ENCODE data around the gene PTPN6.

The PTPN6 gene

GRCh38 chr12:7004840-7005239, 53.7 kb downstream of the PTPN6 start:
- H2BK120ac ChIP-seq (ENCODE audit: low read depth, low read length) = no peak overlapping the region
- 100% methylated on average over 2 of the region's 2 CpGs for WGBS

DNA sequence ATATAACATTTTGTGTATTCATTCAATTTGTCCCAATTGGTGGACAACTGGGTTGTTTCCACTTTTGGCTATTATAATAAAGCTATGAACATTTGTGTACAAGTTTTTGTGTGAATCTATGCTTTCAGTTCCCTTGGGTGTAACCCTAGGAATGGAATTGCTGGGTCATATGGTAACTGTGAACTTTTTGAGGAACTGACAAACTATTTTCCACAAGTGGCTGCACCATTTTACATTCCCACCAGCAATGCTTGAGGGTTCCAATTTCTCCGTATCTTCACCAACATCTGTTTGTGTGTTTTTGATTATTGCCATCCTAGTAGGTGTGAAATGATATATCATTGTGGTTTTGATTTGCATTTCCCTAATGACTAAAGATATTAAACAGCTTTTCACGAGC, 54.2 kb downstream of the PTPN6 start:
- Histone ChIP-seq H3K9ac (ENCODE audit: low read length) (no peak overlapping the region), H2AK5ac (ENCODE audit: low read length, severe bottlenecking) (no peak overlapping the region), H2BK120ac (ENCODE audit: low read depth, low read length) (no peak overlapping the region), H3K18ac (ENCODE audit: low read depth in 1 of 2, low read length in 2 of 2) (no peak overlapping the region), H2AFZ (ENCODE audit: low read depth, low read length) (no peak overlapping the region), H3K79me1 (replicated peaks; ENCODE audit: low read length, poor library complexity, severe bottlenecking) (peaks cover 17% of the 10 kb centered on the region), H3K4me1 (ENCODE audit: control insufficient read depth, insufficient read depth, low read depth, low read length) (no peaks in the 10 kb centered on the region), H2BK5ac (ENCODE audit: low read depth, low read length, poor library complexity, severe bottlenecking) (no peak overlapping the region), H3K27ac (ENCODE audit: low read length, poor library complexity, severe bottlenecking) (no peak overlapping the region), H2BK12ac (ENCODE audit: low read length in 2 of 2) (no peak overlapping the region), H3K4me2 (ENCODE audit: low read length, poor library complexity, severe bottlenecking) (no peak overlapping the region), H3K14ac (ENCODE audit: low read length in 2 of 2) (no peak overlapping the region), H4K91ac (ENCODE audit: low read length) (no peak overlapping the region), H3K27me3 (ENCODE audit: control insufficient read depth in 1 of 2, insufficient read depth in 1 of 2, low read length in 2 of 2) (no peaks in the 10 kb centered on the region), H3K36me3 (ENCODE audit: control insufficient read depth in 1 of 2, insufficient read depth in 2 of 2, low read depth in 1 of 2, low read length in 2 of 2) (peaks cover 7 to 23% of the 10 kb centered on the region in 2 experiments), H3K23ac (ENCODE audit: low read length in 2 of 2) (no peak overlapping the region), H3K4me3 (ENCODE audit: insufficient read depth in 1 of 2, low read depth in 1 of 2, low read length in 2 of 2) (no peak overlapping the region), H3K4ac (ENCODE audit: low read depth in 1 of 2, low read length in 2 of 2) (no peak overlapping the region), H3K9me3 (ENCODE audit: control insufficient read depth, low read length) (no peaks in the 10 kb centered on the region), H2BK15ac (ENCODE audit: low read depth, poor library complexity, severe bottlenecking) (no peak overlapping the region), H4K8ac (ENCODE audit: low read length) (no peak overlapping the region)
- no peak for DNase-seq
- WGBS = no CpG with 5 or more reads among the region's 2 CpGs

More at GRCh38 chr12:7004840-7005239, 53.7 kb downstream of the PTPN6 start:
- Histone ChIP-seq H2BK15ac (ENCODE audit: low read depth, poor library complexity, severe bottlenecking) (no peak overlapping the region), H3K18ac (ENCODE audit: low read depth in 1 of 2, low read length in 2 of 2) (no peak overlapping the region), H4K91ac (ENCODE audit: low read length) (no peak overlapping the region), H4K8ac (ENCODE audit: low read length) (no peak overlapping the region), H3K4ac (ENCODE audit: low read depth in 1 of 2, low read length in 2 of 2) (no peak overlapping the region), H3K9ac (ENCODE audit: low read length) (no peak overlapping the region), H3K27ac (ENCODE audit: low read length, poor library complexity, severe bottlenecking) (no peak overlapping the region), H2AFZ (ENCODE audit: low read depth, low read length) (no peak overlapping the region), H2BK5ac (ENCODE audit: low read depth, low read length, poor library complexity, severe bottlenecking) (no peak overlapping the region), H3K4me1 (ENCODE audit: control insufficient read depth, insufficient read depth, low read depth, low read length) (no peaks in the 10 kb centered on the region), H3K79me1 (replicated peaks; ENCODE audit: low read length, poor library complexity, severe bottlenecking) (peaks cover 15% of the 10 kb centered on the region), H2AK5ac (ENCODE audit: low read length, severe bottlenecking) (no peak overlapping the region), H3K23ac (ENCODE audit: low read length in 2 of 2) (no peak overlapping the region), H3K9me3 (ENCODE audit: control insufficient read depth, low read length) (no peaks in the 10 kb centered on the region), H3K14ac (ENCODE audit: low read length in 2 of 2) (no peak overlapping the region), H3K36me3 (ENCODE audit: control insufficient read depth in 1 of 2, insufficient read depth in 2 of 2, low read depth in 1 of 2, low read length in 2 of 2) (peaks cover 7 to 21% of the 10 kb centered on the region in 2 experiments), H2BK12ac (ENCODE audit: low read length in 2 of 2) (no peak overlapping the region), H3K4me2 (ENCODE audit: low read length, poor library complexity, severe bottlenecking) (no peak overlapping the region), H3K27me3 (ENCODE audit: control insufficient read depth in 1 of 2, insufficient read depth in 1 of 2, low read length in 2 of 2) (no peaks in the 10 kb centered on the region), H3K4me3 (ENCODE audit: insufficient read depth in 1 of 2, low read depth in 1 of 2, low read length in 2 of 2) (no peak overlapping the region)
- DNase-seq = no peak

DNA sequence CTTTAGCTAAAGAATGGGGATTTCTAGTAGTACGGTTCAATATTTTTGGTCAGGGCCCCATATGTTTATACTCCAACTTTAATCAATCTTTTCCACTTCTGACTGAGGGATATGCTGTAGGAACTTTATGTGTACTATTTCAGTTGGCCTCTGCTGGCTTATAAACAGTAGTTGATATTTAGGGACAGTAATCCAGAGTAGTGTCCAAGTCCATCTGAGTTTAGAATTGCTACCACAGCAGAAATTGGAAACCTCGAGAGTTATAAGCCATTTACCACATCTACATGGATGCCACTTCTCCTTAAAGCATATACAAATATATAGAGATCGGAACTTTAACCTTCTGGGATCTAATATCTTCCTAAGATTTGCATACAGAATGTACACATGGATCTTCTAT, 55.5 kb downstream of the PTPN6 start:
- 100% methylated on average over 2 of the region's 3 CpGs for WGBS
- no peak overlapping the region for H2BK120ac ChIP-seq (ENCODE audit: low read depth, low read length)
- no peak overlapping the region for H3K18ac ChIP-seq (ENCODE audit: low read depth in 1 of 2, low read length in 2 of 2)
- peaks cover 5 to 25% of the 10 kb centered on the region in 2 experiments for H3K36me3 ChIP-seq (ENCODE audit: control insufficient read depth in 1 of 2, insufficient read depth in 2 of 2, low read depth in 1 of 2, low read length in 2 of 2)
- no peak overlapping the region for H3K27ac ChIP-seq (ENCODE audit: low read length, poor library complexity, severe bottlenecking)
- no peak overlapping the region for H2AK5ac ChIP-seq (ENCODE audit: low read length, severe bottlenecking)
- no peak overlapping the region for H3K4me3 ChIP-seq (ENCODE audit: insufficient read depth in 1 of 2, low read depth in 1 of 2, low read length in 2 of 2)
- H4K91ac ChIP-seq (ENCODE audit: low read length) = no peak overlapping the region
- no peak overlapping the region for H3K23ac ChIP-seq (ENCODE audit: low read length in 2 of 2)
- no peak overlapping the region for H3K9ac ChIP-seq (ENCODE audit: low read length)
- no peak overlapping the region for H2AFZ ChIP-seq (ENCODE audit: low read depth, low read length)
- H3K14ac ChIP-seq (ENCODE audit: low read length in 2 of 2) = no peak overlapping the region
- H3K4me1 ChIP-seq (ENCODE audit: control insufficient read depth, insufficient read depth, low read depth, low read length) = no peaks in the 10 kb centered on the region
- H3K79me1 ChIP-seq (replicated peaks; ENCODE audit: low read length, poor library complexity, severe bottlenecking) = peaks cover 18% of the 10 kb centered on the region
- no peaks in the 10 kb centered on the region for H3K9me3 ChIP-seq (ENCODE audit: control insufficient read depth, low read length)
- no peak overlapping the region for H2BK12ac ChIP-seq (ENCODE audit: low read length in 2 of 2)
- H3K4ac ChIP-seq (ENCODE audit: low read depth in 1 of 2, low read length in 2 of 2) = no peak overlapping the region
- no peak for DNase-seq
- no peak overlapping the region for H2BK5ac ChIP-seq (ENCODE audit: low read depth, low read length, poor library complexity, severe bottlenecking)
- H2BK15ac ChIP-seq (ENCODE audit: low read depth, poor library complexity, severe bottlenecking) = no peak overlapping the region
- no peak overlapping the region for H3K4me2 ChIP-seq (ENCODE audit: low read length, poor library complexity, severe bottlenecking)
- no peak overlapping the region for H4K8ac ChIP-seq (ENCODE audit: low read length)
- no peaks in the 10 kb centered on the region for H3K27me3 ChIP-seq (ENCODE audit: control insufficient read depth in 1 of 2, insufficient read depth in 1 of 2, low read length in 2 of 2)

DNA sequence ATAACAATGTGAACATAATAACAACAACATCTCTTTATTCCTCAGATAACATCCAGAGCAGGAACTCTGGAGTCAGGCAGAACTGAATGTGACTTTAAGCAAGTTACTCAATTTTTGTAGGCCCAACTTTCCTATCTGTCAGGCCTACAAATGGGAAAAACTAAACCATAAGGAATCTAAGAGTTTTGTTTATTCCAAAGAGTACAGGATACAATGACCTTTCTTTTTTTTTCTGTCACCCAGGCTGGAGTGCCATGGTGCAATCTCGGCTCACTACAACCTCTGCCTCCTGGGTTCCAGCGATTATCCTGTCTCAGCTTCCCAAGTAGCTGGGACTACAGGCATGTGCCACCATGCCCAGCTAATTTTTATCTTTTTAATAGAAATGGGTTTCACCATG, 57.7 kb downstream of the PTPN6 start:
- Histone ChIP-seq H3K4me3 (ENCODE audit: insufficient read depth in 1 of 2, low read depth in 1 of 2, low read length in 2 of 2) (no peak overlapping the region), H3K9ac (ENCODE audit: low read length) (no peak overlapping the region), H3K9me3 (ENCODE audit: control insufficient read depth, low read length) (no peaks in the 10 kb centered on the region), H2AFZ (ENCODE audit: low read depth, low read length) (no peak overlapping the region), H3K79me1 (replicated peaks; ENCODE audit: low read length, poor library complexity, severe bottlenecking) (peaks cover 24% of the 10 kb centered on the region), H3K27ac (ENCODE audit: low read length, poor library complexity, severe bottlenecking) (no peak overlapping the region), H2AK5ac (ENCODE audit: low read length, severe bottlenecking) (no peak overlapping the region), H2BK120ac (ENCODE audit: low read depth, low read length) (no peak overlapping the region), H3K27me3 (ENCODE audit: control insufficient read depth in 1 of 2, insufficient read depth in 1 of 2, low read length in 2 of 2) (no peaks in the 10 kb centered on the region), H3K14ac (ENCODE audit: low read length in 2 of 2) (no peak overlapping the region), H3K23ac (ENCODE audit: low read length in 2 of 2) (no peak overlapping the region), H3K36me3 (ENCODE audit: control insufficient read depth in 1 of 2, insufficient read depth in 2 of 2, low read depth in 1 of 2, low read length in 2 of 2) (peaks cover 3 to 41% of the 10 kb centered on the region in 2 experiments), H3K4me2 (ENCODE audit: low read length, poor library complexity, severe bottlenecking) (no peak overlapping the region), H2BK5ac (ENCODE audit: low read depth, low read length, poor library complexity, severe bottlenecking) (no peak overlapping the region), H2BK12ac (ENCODE audit: low read length in 2 of 2) (no peak overlapping the region), H4K91ac (ENCODE audit: low read length) (no peak overlapping the region), H3K4ac (ENCODE audit: low read depth in 1 of 2, low read length in 2 of 2) (no peak overlapping the region), H3K4me1 (ENCODE audit: control insufficient read depth, insufficient read depth, low read depth, low read length) (no peaks in the 10 kb centered on the region), H2BK15ac (ENCODE audit: low read depth, poor library complexity, severe bottlenecking) (no peak overlapping the region), H3K18ac (ENCODE audit: low read depth in 1 of 2, low read length in 2 of 2) (no peak overlapping the region), H4K8ac (ENCODE audit: low read length) (no peak overlapping the region)
- peak; percentile 71 for DNase-seq
- 87% methylated on average over 2 of the region's 2 CpGs for WGBS
